IMR-90 (cell line): ENCODE data around the gene DGKB. TPM values are rescaled to one million over a fixed set of nuclear protein-coding genes. Genes with fewer than 3 reads are reported as not detected.

Experiments
- ATAC-seq: fragments of 200-7000 bp; cut with Tn5 transposase; 2 replicates; pipeline ENCODE4 v1.9.1; 2020; ENCODE audit warnings: low read depth, mild to moderate bottlenecking, moderate library complexity
- BruUV-seq: library from RNA; stranded (reverse); fragments of 400-500 nt; replicated peaks from 2 replicates; lab custom pipeline; 2021; lab: Mats Ljungman, UMichigan
- CTCF ChIA-PET: fragments of 300-600 bp; formaldehyde crosslinking; extraction: SDS; loops from one replicate; lab custom pipeline; 2021; ENCODE audit warnings: antibody characterized with exemption; lab: Yijun Ruan, JAX
- POLR2A ChIA-PET: fragments of 300-600 bp; sonication (Branson Sonifier 250); formaldehyde crosslinking; loops from one replicate; lab custom pipeline; 2022; ENCODE audit warnings: antibody characterized with exemption; ENCODE audit not compliant: unreplicated experiment; lab: Charles Lee
- DNase-seq: peaks from one replicate; pipeline ENCODE4 v3.0.0; 2013
- H2AFZ ChIP-seq: replicated peaks from 2 replicates; pipeline ENCODE3; 2013; ENCODE audit warnings: low read length, mild to moderate bottlenecking; ENCODE audit not compliant: poor library complexity
- H2AK5ac ChIP-seq: 2 replicates; pipeline ENCODE4 v1.6.1; 2013; ENCODE audit warnings: low read depth, low read length, inconsistent platforms
- H2AK9ac ChIP-seq: replicated peaks from 2 replicates; pipeline ENCODE3; 2013; ENCODE audit warnings: mild to moderate bottlenecking, low read depth, low read length, moderate library complexity; ENCODE audit not compliant: poor library complexity
- H2BK120ac ChIP-seq: 2 replicates; pipeline ENCODE4 v1.6.1; 2013; ENCODE audit warnings: low read depth, low read length, inconsistent platforms
- H2BK15ac ChIP-seq: 3 replicates; pipeline ENCODE4 v1.6.1; 2013; ENCODE audit warnings: low read depth, low read length, inconsistent platforms
- H2BK20ac ChIP-seq: 2 replicates; pipeline ENCODE4 v1.6.1; 2013; ENCODE audit warnings: low read depth, mild to moderate bottlenecking, inconsistent platforms, low read length, moderate library complexity
- H2BK5ac ChIP-seq: 2 replicates; pipeline ENCODE4 v1.6.1; 2013; ENCODE audit warnings: mild to moderate bottlenecking, low read depth, low read length, inconsistent platforms; ENCODE audit not compliant: poor library complexity, severe bottlenecking
- H3K14ac ChIP-seq: replicated peaks from 2 replicates; pipeline ENCODE4 v1.6.1; 2013; ENCODE audit warnings: low read depth, low read length, inconsistent platforms
- H3K18ac ChIP-seq: 2 replicates; pipeline ENCODE4 v1.6.1; 2013; ENCODE audit warnings: low read depth, low read length, control low read depth
- H3K23ac ChIP-seq: 2 replicates; pipeline ENCODE4 v1.6.1; 2013; ENCODE audit warnings: low read depth, low read length, inconsistent platforms
- H3K27ac ChIP-seq: 2 replicates; pipeline ENCODE4 v1.5.1; 2013; ENCODE audit warnings: mild to moderate bottlenecking, control low read depth, low read length; ENCODE audit not compliant: insufficient read depth
- H3K27me3 ChIP-seq: 2 replicates; pipeline ENCODE4 v1.6.1; 2013; ENCODE audit warnings: low read length; ENCODE audit not compliant: control insufficient read depth, insufficient read depth
- H3K36me3 ChIP-seq: 2 replicates; pipeline ENCODE4 v1.6.1; 2013; ENCODE audit warnings: low read length, mixed read lengths; ENCODE audit not compliant: control insufficient read depth, insufficient read depth
- H3K4ac ChIP-seq: 2 replicates; pipeline ENCODE4 v1.6.1; 2013; ENCODE audit warnings: low read depth, low read length, inconsistent platforms
- H3K4me1 ChIP-seq: 2 replicates; pipeline ENCODE4 v1.6.1; 2013; ENCODE audit warnings: low read length, mixed read lengths; ENCODE audit not compliant: control insufficient read depth, insufficient read depth
- H3K4me2 ChIP-seq: 2 replicates; pipeline ENCODE4 v1.6.1; 2013; ENCODE audit warnings: low read depth, mild to moderate bottlenecking, control low read depth, low read length, moderate library complexity
- H3K4me3 ChIP-seq: 2 replicates; pipeline ENCODE4 v1.5.1; 2013; ENCODE audit warnings: low read depth, mild to moderate bottlenecking, control low read depth, low read length, moderate library complexity; ENCODE audit not compliant: insufficient read depth
- H3K56ac ChIP-seq: 2 replicates; pipeline ENCODE4 v1.6.1; 2013; ENCODE audit warnings: low read length, inconsistent platforms; ENCODE audit not compliant: insufficient read depth; ENCODE audit errors: extremely low read depth
- H3K79me1 ChIP-seq, 2 experiments: 2 replicates each; pipeline ENCODE4 v1.6.1; 2013; ENCODE audit warnings: low read length in 2 of 2, inconsistent platforms in 1 of 2, low read depth in 1 of 2
- H3K9ac ChIP-seq: 2 replicates; pipeline ENCODE4 v1.6.1; 2013; ENCODE audit warnings: low read depth, low read length, control low read depth
- H3K9me1 ChIP-seq: 2 replicates; pipeline ENCODE4 v1.6.1; 2013; ENCODE audit warnings: low read length, inconsistent platforms; ENCODE audit not compliant: insufficient read depth
- H3K9me3 ChIP-seq: 2 replicates; pipeline ENCODE4 v1.6.1; 2013; ENCODE audit warnings: low read length; ENCODE audit not compliant: control insufficient read depth, insufficient read depth
- H4K20me1 ChIP-seq: 2 replicates; pipeline ENCODE4 v1.6.1; 2013; ENCODE audit warnings: low read length, inconsistent platforms; ENCODE audit not compliant: insufficient read depth
- H4K5ac ChIP-seq: 2 replicates; pipeline ENCODE4 v1.6.1; 2013; ENCODE audit warnings: mild to moderate bottlenecking, low read depth, low read length, control low read depth
- H4K8ac ChIP-seq, 2 experiments: 2 replicates each; pipeline ENCODE4 v1.6.1; 2013; ENCODE audit warnings: low read depth in 2 of 2, low read length in 2 of 2, control low read depth in 1 of 2, inconsistent platforms in 1 of 2
- H4K91ac ChIP-seq: 2 replicates; pipeline ENCODE4 v1.6.1; 2013; ENCODE audit warnings: low read depth, low read length, inconsistent platforms; ENCODE audit not compliant: insufficient read depth
- CHD1 ChIP-seq: IDR thresholded peaks from 2 replicates; pipeline ENCODE4 v1.6.1; 2012; ENCODE audit warnings: low read depth, low read length, improper control_type of control experiment
- CTCF ChIP-seq: conservative IDR thresholded peaks from 2 replicates; pipeline ENCODE4 v1.5.1; 2012; ENCODE audit warnings: mild to moderate bottlenecking, low read depth, low read length, improper control_type of control experiment
- ELK1 ChIP-seq: fragments of 150-350 bp; IDR thresholded peaks from 2 replicates; pipeline ENCODE4 v1.6.1; 2016; ENCODE audit warnings: low read depth, mild to moderate bottlenecking, low read length, moderate library complexity, borderline replicate concordance
- MAFK ChIP-seq: IDR thresholded peaks from 2 replicates; pipeline ENCODE4 v1.6.1; 2012; ENCODE audit warnings: low read depth, low read length, improper control_type of control experiment
- MXI1 ChIP-seq: IDR thresholded peaks from 2 replicates; pipeline ENCODE4 v1.6.1; 2012; ENCODE audit warnings: low read depth, mild to moderate bottlenecking, low read length, moderate library complexity, borderline replicate concordance
- NFE2L2 ChIP-seq: fragments of 150-350 bp; IDR thresholded peaks from 2 replicates; pipeline ENCODE4 v1.6.1; 2016; ENCODE audit warnings: low read depth, mild to moderate bottlenecking, low read length
- RAD21 ChIP-seq: IDR thresholded peaks from 2 replicates; pipeline ENCODE4 v1.6.1; 2012; ENCODE audit warnings: low read length, improper control_type of control experiment
- RCOR1 ChIP-seq: IDR thresholded peaks from 2 replicates; pipeline ENCODE4 v1.6.1; 2012; ENCODE audit warnings: mild to moderate bottlenecking, low read length, improper control_type of control experiment; ENCODE audit not compliant: insufficient replicate concordance
- SMC3 ChIP-seq: fragments of 150-350 bp; IDR thresholded peaks from 2 replicates; pipeline ENCODE4 v1.6.1; 2016; ENCODE audit warnings: low read depth, mild to moderate bottlenecking, antibody characterized with exemption, low read length, moderate library complexity
- USF2 ChIP-seq: fragments of 150-350 bp; IDR thresholded peaks from 2 replicates; pipeline ENCODE4 v1.6.1; 2017; ENCODE audit warnings: mild to moderate bottlenecking, antibody characterized with exemption, low read length, low read depth
- WGBS, 2 experiments: methylation state at CpG; one replicate each; pipeline versions ENCODE4 v1.1.5 to v1.1.7; 2013; ENCODE audit warnings: missing lambda C conversion rate in 2 of 2; ENCODE audit not compliant: insufficient read length in 1 of 2; ENCODE audit errors: extremely low coverage in 2 of 2; 5-methylcytosine and 5-hydroxymethylcytosine counted together
- dilution Hi-C: fragments of 300-500 bp; cut with HindIII; formaldehyde crosslinking; loops from one replicate; pipeline ENCODE4 v1.14.3; 2018; ENCODE audit warnings: low sequenced_read_pairs; ENCODE audit not compliant: unreplicated experiment
- in situ Hi-C: fragments of 300-500 bp; cut with MboI; formaldehyde crosslinking; loops from 3 replicates; pipeline ENCODE4 v1.14.3; 2019; ENCODE audit warnings: low sequenced_read_pairs, inconsistent platforms, mixed read lengths
- intact Hi-C: fragments of 100-400 bp; cut with micrococcal nuclease; formaldehyde crosslinking; loops from 2 replicates; pipeline ENCODE4 v1.10.0; 2022
- polyA plus RNA-seq, 3 experiments: library from polyadenylated mRNA; depleted of rRNA; stranded (reverse); fragments of >200 nt; gene quantifications; 2 replicates each; pipeline ENCODE4 v1.2.3, GENCODE V29; 2012; ENCODE audit warnings: low replicate concordance in 1 of 3
- total RNA-seq: library from RNA; depleted of rRNA; stranded (reverse); fragments of >200 nt; gene quantifications from 2 replicates; pipeline ENCODE4 v1.2.3, GENCODE V29; 2012

The DGKB gene
- total and polyA plus RNA-seq, 2 of the 4 experiments (the other 2 are of a cell fraction): not detected

GRCh38 chr7:14761510-14762296, 140.8 kb downstream of the DGKB start:
- no TSS peak for BruUV-seq
- CTCF ChIA-PET: no interaction called here
- WGBS, 2 experiments: 0% methylated on average over 1 of the region's 4 CpGs; no CpG with 5 or more reads in 1 of the 2 experiments

More at GRCh38 chr7:14761510-14762296, 140.8 kb downstream of the DGKB start:
- Histone ChIP-seq H2BK15ac (no peak overlapping the region), H4K91ac (no peak overlapping the region), H3K56ac (no peak overlapping the region), H3K79me1 (no peaks in the 10 kb centered on the region), H3K9me1 (no peaks in the 10 kb centered on the region), H3K4me3 (no peak overlapping the region), H3K9me3 (no peaks in the 10 kb centered on the region), H3K27me3 (no peaks in the 10 kb centered on the region), H2AFZ (no peak overlapping the region), H3K4ac (no peak overlapping the region), H2AK5ac (no peak overlapping the region), H3K27ac (no peak overlapping the region), H3K4me2 (no peak overlapping the region), H3K18ac (no peak overlapping the region), H3K4me1 (no peaks in the 10 kb centered on the region), H2BK120ac (no peak overlapping the region), H4K5ac (no peak overlapping the region), H2BK20ac (no peak overlapping the region), H3K14ac (no peak overlapping the region), H4K20me1 (no peaks in the 10 kb centered on the region), H3K36me3 (no peaks in the 10 kb centered on the region), H2BK5ac (no peak overlapping the region), H2AK9ac (no peak overlapping the region), H4K8ac (no peak overlapping the region), H3K9ac (no peak overlapping the region), H3K23ac (no peak overlapping the region)
- peak; percentile 79 for DNase-seq
- dilution Hi-C loops (no loop called here), in situ Hi-C loops (no loop called here), intact Hi-C loops (no loop called here)
- peak; percentile 85 for ATAC-seq
- POLR2A ChIA-PET: no interaction called here
- TF ChIP-seq MAFK (no peak), CHD1 (no peak), RCOR1 (no peak), USF2 (no peak), MXI1 (no peak), SMC3 (no peak), ELK1 (no peak), RAD21 (no peak), CTCF (no peak), NFE2L2 (no peak)
